HG03175 (cell line): Measurements from ENCODE around the gene PLEKHH1.
"Not testable (repeated sequence)": the region's sequence is repeated elsewhere in the genome, so short reads cannot be mapped to it uniquely, and the experiment has no call there.

ENCODE experiments used
- ATAC-seq: cut with Tn5 transposase; IDR thresholded peaks from one replicate; pipeline ENCODE4 v1.9.1; 2021; ENCODE audit warnings: mild to moderate bottlenecking, moderate library complexity; ENCODE audit not compliant: unreplicated experiment

PLEKHH1 gene

GRCh38 chr14:67529947-67530935 is 2.8 kb upstream of the PLEKHH1 start:
- no peak for ATAC-seq

DNA sequence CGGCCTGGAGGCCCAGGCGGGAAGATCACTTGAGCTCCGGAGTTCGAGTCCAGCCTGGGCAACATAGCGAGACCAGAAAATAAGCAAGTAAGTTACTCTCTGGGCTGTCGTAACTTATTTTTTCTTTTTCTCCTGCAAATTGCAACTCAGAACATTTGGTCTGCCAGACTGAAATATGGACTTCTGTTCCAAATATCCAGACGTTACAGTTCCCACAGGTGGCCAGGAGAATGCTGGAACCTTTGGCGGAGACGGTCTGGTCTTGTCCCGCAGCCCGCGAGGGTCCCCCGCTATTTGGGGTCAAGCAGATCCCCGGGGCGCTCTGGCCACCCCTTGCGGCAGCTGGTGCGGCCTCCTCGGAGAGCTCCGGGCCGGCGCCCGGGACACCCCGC is 488 bp upstream of the PLEKHH1 start:
- no peak for ATAC-seq

- ATAC-seq = no peak
Measured at GRCh38 chr14:67533754-67534085, 630 bp downstream of the PLEKHH1 start.

- ATAC-seq = no peak
Measured at GRCh38 chr14:67536087-67536486, 3.0 kb downstream of the PLEKHH1 start.

- ATAC-seq = no peak
Measured at GRCh38 chr14:67537736-67538135, 4.6 kb downstream of the PLEKHH1 start.

- ATAC-seq = no peak
Measured at GRCh38 chr14:67538501-67538900, 5.4 kb downstream of the PLEKHH1 start.

GRCh38 chr14:67539116-67539515 is 6.0 kb downstream of the PLEKHH1 start:
- no peak for ATAC-seq

DNA sequence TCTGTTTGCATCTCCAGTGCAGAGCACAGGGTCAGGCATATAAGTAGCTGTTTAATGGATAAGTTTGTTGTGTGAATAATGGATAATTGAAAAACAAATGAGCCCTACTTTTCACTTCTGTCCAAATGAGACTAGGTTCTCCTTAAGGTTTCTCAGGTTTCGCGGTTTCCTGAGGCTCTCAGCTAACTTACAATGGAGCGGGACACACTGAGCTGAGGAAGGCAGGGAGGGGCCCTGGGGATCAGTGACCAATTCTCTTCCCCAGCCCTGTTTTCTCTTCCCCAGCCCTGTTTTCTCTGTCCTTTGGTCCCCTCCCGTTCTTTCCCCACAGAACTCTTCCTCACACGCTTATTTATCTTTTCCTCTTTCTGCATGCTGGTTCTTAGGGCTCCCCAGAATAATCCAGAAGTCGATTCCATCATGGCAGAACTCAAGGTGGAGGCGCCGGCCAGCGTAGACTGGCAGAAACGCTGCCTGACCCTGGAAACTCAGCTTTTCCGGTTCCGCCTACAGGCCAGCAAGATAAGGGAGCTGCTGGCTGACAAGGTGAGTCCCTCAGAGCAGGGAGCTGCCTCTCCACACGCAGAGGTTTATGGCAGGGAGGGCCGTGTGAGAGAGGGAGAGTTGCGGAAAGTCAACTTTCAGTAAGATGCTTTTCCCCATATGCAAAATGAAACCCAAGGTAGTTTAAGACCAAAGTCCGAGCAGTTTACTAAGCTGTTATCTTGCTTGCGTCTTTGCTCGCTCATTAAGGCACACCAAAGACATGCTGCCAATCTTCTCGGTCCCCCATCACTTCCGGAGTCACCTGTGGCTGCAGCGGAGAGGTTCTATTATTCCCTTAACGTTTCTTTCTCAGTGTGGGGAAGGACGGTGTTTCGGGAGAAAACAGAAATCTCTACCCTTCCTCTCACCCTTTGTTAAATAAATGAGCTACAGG is 8.6 kb downstream of the PLEKHH1 start:
- no peak for ATAC-seq

DNA sequence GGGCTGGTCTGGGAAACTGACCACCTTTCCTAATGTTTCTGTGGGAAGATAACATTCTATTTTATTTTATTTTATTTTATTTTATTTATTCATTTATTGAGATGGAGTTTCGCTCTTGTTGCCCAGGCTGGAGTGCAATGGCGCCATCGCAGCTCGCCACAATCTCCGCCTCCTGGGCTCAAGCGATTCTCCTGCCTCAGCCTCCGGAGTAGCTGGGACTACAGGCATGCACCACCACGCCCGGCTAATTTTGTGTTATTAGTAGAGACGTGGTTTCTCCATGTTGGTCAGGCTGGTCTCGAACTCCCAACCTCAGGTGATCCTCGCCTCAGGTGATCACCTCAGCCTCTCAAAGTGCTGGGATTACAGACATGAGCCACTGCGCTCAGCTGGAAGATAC is 9.5 kb downstream of the PLEKHH1 start:
- not testable (repeated sequence) for ATAC-seq

- no peak for ATAC-seq
Measured at GRCh38 chr14:67544590-67544989, 11.5 kb downstream of the PLEKHH1 start.

DNA sequence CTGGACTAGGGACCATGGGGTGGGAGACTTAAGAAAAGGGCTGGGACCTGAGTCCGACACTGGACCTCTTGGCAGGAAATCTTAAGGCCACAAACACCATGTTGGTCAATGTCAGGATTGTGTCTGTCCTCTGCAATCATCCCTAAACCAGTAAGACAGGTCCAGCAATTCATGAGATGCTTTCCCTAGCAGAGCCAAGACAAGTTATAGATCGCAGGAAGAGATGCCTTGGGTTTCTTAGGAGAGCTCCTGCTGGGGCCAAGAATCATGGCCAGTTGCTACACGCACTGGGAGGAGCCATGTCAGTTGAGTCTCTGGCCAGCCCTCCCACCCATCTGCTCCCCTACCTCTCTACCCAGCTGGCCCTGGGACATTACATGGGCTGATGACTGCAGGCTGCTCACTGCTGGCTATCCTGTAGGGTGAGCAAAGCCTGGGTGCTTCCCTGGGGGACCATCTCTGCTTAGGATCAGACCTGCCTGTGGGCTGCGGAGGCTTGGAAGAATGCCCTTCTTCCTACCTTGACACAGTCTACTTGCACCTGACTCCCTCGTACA is 14.2 kb downstream of the PLEKHH1 start:
- no peak for ATAC-seq

DNA sequence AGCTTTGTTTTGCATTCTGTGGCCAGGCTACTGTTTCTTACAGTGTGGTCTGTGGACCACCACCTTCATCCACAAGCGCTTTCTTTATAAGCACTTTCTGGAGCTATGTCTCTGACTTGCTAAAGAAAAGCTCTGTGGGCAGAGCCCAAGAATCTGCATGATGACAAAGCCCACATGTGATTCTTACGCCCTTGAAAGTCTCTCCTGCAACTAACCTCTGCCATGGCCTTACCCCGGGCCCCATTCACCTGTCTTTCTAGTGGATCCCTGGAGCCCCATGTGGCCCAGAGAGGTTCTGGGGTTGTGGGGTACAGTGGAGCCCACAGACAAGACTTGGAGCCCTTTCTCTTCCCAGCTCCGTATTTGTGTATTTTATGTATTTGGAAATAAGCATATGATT is 16.6 kb downstream of the PLEKHH1 start:
- ATAC-seq = no peak

GRCh38 chr14:67551123-67551522 is 18.0 kb downstream of the PLEKHH1 start:
- ATAC-seq = no peak

DNA sequence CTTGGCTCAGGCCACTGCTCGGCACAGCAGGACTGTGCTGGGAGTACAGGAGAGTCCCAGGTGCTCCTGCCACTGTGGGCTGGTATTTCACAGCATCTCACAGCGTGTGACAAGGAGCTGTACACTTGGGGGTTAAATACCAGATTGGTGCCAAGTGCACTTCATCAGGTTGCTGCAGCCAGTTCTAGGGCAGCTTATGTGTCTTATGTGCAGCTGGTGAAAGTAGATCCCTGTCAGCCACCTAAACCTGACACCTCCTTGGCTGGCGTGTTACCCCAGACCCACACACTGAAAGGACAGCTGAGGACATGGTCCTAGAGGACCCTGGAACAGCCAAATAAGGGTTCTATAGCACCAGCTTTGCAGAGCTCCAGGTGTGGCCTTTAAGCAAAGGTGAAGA is 18.9 kb downstream of the PLEKHH1 start:
- ATAC-seq = no peak

GRCh38 chr14:67553547-67553946 is 20.5 kb downstream of the PLEKHH1 start:
- no peak for ATAC-seq

GRCh38 chr14:67554341-67554740 is 21.3 kb downstream of the PLEKHH1 start:
- ATAC-seq = no peak

DNA sequence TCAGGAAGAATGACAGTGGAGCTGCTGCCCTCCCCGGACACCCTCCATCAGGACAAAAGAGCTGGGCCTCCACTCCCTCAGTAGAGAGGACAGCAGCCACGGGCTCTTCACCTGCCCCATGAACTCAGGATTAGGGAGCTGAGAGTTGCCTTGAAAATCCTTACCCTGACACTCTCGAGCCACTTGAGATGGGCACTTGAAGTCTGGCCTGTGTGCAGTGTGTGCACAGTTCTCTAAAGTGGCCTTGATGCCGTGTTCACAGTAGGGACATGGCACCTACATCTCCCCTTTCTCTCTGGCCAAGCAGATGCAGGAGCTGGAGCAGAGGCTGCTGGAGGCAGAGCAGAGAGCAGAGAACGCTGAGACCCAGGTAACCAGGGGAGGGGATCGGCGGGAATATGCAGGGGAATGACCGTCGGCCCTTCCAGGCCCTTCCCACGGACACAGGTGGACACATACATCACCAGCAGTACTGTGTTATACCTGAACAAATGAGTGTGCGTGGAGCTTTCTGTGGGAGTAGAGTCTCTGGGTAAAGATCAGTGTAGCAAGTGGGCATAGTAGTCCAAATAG is 22.5 kb downstream of the PLEKHH1 start:
- ATAC-seq = no peak

GRCh38 chr14:67556671-67557070 is 23.6 kb downstream of the PLEKHH1 start:
- ATAC-seq = no peak

- no peak for ATAC-seq
Measured at GRCh38 chr14:67557118-67557517, 24.0 kb downstream of the PLEKHH1 start.

DNA sequence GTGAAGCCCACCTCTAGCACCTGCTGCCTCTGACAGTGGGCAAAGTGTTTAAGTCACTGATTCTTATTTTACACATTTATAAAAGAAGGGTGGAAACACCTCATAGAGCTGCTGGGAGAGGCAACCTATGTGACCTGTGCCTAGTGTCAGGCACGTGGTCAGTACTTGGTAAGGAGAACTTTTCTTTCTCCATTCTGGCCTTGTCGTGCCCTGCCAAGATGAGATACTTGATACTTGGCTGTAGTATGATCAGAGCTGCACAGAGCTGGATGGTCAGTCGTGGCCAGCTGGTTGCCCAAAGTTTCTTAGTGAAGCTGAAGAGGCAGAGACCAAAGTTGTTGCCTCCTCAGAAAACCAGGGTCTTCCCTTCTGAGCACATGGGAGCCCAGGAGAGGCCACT is 24.6 kb downstream of the PLEKHH1 start:
- no peak for ATAC-seq

- ATAC-seq = no peak
Measured at GRCh38 chr14:67559639-67560038, 26.5 kb downstream of the PLEKHH1 start.
